ENCODE measurements around the gene ZFYVE28. TPM values are rescaled to one million over a fixed set of nuclear protein-coding genes. Genes with fewer than 3 reads are reported as not detected.

The ZFYVE28 gene
- total and polyA plus RNA-seq, 2 of the 8 experiments (the other 6 are each of a cell fraction or from before 2014, with no cell fraction given) = 1.7 to 4.9 TPM

DNA sequence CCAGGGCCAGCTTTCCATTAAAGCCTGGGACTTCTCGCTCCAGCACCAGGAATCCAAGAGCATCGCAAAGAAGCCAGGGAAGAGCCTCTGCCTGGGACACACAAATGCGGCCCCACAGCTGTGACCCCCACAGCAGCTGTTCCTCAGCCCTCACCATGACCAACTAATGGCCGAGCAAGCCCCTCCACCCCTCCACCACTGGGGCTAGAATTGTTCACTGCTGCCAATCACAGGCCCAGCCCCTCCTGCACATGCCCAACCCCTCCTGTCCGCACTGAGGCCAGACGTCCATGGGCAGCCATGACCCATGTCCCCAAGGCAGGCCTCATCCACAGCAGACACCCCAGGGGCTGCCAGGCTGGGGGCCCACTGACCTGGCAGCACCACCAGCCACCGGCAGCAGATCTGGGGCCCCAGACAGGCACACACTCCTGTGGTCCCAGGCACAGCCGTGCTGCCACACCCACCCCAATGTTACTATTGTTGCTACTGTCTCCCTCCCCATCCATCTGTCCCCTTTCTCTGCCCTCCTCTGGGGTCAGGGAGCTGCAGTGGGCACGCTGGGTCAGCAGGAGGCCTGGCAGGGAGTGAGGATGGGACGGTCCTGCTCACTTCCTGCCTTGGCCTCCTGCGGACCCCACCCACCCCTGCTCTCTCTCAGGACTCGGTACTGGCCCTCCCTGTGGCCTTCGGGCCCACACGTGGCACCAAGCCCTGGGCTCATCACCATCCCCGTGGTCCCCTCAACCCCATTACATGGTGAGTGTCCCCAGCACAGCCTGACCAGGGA, 56.0 kb downstream of the ZFYVE28 start (continued):
- TF ChIP-seq, protein P1, sequence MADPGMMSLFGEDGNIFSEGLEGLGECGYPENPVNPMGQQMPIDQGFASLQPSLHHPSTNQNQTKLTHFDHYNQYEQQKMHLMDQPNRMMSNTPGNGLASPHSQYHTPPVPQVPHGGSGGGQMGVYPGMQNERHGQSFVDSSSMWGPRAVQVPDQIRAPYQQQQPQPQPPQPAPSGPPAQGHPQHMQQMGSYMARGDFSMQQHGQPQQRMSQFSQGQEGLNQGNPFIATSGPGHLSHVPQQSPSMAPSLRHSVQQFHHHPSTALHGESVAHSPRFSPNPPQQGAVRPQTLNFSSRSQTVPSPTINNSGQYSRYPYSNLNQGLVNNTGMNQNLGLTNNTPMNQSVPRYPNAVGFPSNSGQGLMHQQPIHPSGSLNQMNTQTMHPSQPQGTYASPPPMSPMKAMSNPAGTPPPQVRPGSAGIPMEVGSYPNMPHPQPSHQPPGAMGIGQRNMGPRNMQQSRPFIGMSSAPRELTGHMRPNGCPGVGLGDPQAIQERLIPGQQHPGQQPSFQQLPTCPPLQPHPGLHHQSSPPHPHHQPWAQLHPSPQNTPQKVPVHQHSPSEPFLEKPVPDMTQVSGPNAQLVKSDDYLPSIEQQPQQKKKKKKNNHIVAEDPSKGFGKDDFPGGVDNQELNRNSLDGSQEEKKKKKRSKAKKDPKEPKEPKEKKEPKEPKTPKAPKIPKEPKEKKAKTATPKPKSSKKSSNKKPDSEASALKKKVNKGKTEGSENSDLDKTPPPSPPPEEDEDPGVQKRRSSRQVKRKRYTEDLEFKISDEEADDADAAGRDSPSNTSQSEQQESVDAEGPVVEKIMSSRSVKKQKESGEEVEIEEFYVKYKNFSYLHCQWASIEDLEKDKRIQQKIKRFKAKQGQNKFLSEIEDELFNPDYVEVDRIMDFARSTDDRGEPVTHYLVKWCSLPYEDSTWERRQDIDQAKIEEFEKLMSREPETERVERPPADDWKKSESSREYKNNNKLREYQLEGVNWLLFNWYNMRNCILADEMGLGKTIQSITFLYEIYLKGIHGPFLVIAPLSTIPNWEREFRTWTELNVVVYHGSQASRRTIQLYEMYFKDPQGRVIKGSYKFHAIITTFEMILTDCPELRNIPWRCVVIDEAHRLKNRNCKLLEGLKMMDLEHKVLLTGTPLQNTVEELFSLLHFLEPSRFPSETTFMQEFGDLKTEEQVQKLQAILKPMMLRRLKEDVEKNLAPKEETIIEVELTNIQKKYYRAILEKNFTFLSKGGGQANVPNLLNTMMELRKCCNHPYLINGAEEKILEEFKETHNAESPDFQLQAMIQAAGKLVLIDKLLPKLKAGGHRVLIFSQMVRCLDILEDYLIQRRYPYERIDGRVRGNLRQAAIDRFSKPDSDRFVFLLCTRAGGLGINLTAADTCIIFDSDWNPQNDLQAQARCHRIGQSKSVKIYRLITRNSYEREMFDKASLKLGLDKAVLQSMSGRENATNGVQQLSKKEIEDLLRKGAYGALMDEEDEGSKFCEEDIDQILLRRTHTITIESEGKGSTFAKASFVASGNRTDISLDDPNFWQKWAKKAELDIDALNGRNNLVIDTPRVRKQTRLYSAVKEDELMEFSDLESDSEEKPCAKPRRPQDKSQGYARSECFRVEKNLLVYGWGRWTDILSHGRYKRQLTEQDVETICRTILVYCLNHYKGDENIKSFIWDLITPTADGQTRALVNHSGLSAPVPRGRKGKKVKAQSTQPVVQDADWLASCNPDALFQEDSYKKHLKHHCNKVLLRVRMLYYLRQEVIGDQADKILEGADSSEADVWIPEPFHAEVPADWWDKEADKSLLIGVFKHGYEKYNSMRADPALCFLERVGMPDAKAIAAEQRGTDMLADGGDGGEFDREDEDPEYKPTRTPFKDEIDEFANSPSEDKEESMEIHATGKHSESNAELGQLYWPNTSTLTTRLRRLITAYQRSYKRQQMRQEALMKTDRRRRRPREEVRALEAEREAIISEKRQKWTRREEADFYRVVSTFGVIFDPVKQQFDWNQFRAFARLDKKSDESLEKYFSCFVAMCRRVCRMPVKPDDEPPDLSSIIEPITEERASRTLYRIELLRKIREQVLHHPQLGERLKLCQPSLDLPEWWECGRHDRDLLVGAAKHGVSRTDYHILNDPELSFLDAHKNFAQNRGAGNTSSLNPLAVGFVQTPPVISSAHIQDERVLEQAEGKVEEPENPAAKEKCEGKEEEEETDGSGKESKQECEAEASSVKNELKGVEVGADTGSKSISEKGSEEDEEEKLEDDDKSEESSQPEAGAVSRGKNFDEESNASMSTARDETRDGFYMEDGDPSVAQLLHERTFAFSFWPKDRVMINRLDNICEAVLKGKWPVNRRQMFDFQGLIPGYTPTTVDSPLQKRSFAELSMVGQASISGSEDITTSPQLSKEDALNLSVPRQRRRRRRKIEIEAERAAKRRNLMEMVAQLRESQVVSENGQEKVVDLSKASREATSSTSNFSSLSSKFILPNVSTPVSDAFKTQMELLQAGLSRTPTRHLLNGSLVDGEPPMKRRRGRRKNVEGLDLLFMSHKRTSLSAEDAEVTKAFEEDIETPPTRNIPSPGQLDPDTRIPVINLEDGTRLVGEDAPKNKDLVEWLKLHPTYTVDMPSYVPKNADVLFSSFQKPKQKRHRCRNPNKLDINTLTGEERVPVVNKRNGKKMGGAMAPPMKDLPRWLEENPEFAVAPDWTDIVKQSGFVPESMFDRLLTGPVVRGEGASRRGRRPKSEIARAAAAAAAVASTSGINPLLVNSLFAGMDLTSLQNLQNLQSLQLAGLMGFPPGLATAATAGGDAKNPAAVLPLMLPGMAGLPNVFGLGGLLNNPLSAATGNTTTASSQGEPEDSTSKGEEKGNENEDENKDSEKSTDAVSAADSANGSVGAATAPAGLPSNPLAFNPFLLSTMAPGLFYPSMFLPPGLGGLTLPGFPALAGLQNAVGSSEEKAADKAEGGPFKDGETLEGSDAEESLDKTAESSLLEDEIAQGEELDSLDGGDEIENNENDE (IDR thresholded peaks at IDR 0.05; ENCODE audit: insufficient replicate concordance, low read length) = no peak
- no peak for TF ChIP-seq CREB1 (IDR thresholded peaks at IDR 0.05)
- TF ChIP-seq POLR2AphosphoS5 (IDR thresholded peaks at IDR 0.05; ENCODE audit: low read depth, low read length) = no peak
- no peak for TF ChIP-seq RXRA (IDR thresholded peaks at IDR 0.05; ENCODE audit: insufficient read depth, low read depth, low read length)

All from H1 (cell line).